Measurements from ENCODE around the gene TNRC18. TPM values are rescaled to one million over a fixed set of nuclear protein-coding genes. Genes with fewer than 3 reads are reported as not detected.

TNRC18 gene
- total and polyA plus RNA-seq, 2 of the 8 experiments (the other 6 are each of a cell fraction or from before 2014, with no cell fraction given), result 1.7 to 8.6 TPM

- H3K56ac ChIP-seq (replicated peaks; ENCODE audit: insufficient read length, low read depth, low read length), result no peak overlapping the region
- H2BK5ac ChIP-seq (ENCODE audit: low read depth, low read length), result 0 out of 2 replicates have a peak overlapping the region, but pooled peaks have one; percentile 16
- no peak overlapping the region for H4K5ac ChIP-seq (ENCODE audit: insufficient read length, low read depth, low read length)
- TF ChIP-seq RNF2 (IDR thresholded peaks at IDR 0.05; ENCODE audit: borderline replicate concordance, low read depth, low read length, missing control alignments, poor library complexity, severe bottlenecking) (no peak), TCF12 (IDR thresholded peaks at IDR 0.05; ENCODE audit: low read depth, low read length) (no peak), SIN3A (conservative IDR thresholded peaks at IDR 0.05 in 1 of 2, IDR thresholded peaks at IDR 0.05 in 1 of 2; ENCODE audit: low read depth in 1 of 2, low read length in 2 of 2) (no peak), MAFK (IDR thresholded peaks at IDR 0.05; ENCODE audit: low read depth, low read length) (no peak)
- no peak overlapping the region for H4K91ac ChIP-seq (replicated peaks; ENCODE audit: insufficient read length, low read length)
- H2AFZ ChIP-seq (ENCODE audit: low read length), result no peak overlapping the region
- 94% methylated on average over 11 of the region's 11 CpGs; no CpG with 5 or more reads in 1 of the 2 experiments for WGBS, 2 experiments (ENCODE audit: extremely low coverage in 1 of 2, insufficient coverage in 1 of 2, insufficient read length in 1 of 2, insufficient replicate concordance in 2 of 2, low coverage in 1 of 2, low lambda C conversion rate in 2 of 2, missing lambda C conversion rate in 1 of 2)
- no peak for DNase-seq (ENCODE audit: low read depth in 1 of 2, low spot score in 2 of 2)
- H3K79me1 ChIP-seq (ENCODE audit: low read depth, low read length), result peaks cover 3% of the 10 kb centered on the region; the same call in 1 of the 2 replicates
- POLR2A ChIA-PET (ENCODE audit: partially characterized antibody), result interaction anchor here (1.9 kb wide), 1 partner anchor 19 kb away, joined by 4 read pairs; no protein-coding TSS in a partner anchor
- no peak overlapping the region for H3K4me2 ChIP-seq (ENCODE audit: insufficient read depth in 1 of 2, low read depth in 2 of 2, low read length in 2 of 2)
- H3K36me3 ChIP-seq (ENCODE audit: control insufficient read depth in 2 of 4, insufficient read depth in 4 of 4, low read length in 3 of 4), result no peaks in the 10 kb centered on the region
- no peak overlapping the region for H3K9ac ChIP-seq (replicated peaks in 1 of 4; ENCODE audit: extremely low read depth in 1 of 4, low read depth in 3 of 4, low read length in 3 of 4)
- no peaks in the 10 kb centered on the region for H3K27me3 ChIP-seq (replicated peaks in 1 of 4; ENCODE audit: control insufficient read depth in 3 of 4, extremely low read depth in 1 of 4, insufficient read depth in 3 of 4, low read length in 3 of 4)
- H2BK15ac ChIP-seq (ENCODE audit: low read length), result no peak overlapping the region
- no peak overlapping the region for H2BK120ac ChIP-seq (replicated peaks; ENCODE audit: low read depth, low read length)
- CTCF ChIA-PET (ENCODE audit: partially characterized antibody), result interaction anchor here (0.7 to 1.4 kb wide), 4 partner anchors 15 to 284 kb away, joined by 3 to 4 read pairs (median 3); no protein-coding TSS in a partner anchor
- H2BK12ac ChIP-seq (ENCODE audit: low read depth, low read length), result no peak overlapping the region
- no peak overlapping the region for H3K14ac ChIP-seq (ENCODE audit: insufficient read length)
- no peak overlapping the region for H2BK20ac ChIP-seq (ENCODE audit: low read length)
- H3K4me3 ChIP-seq (ENCODE audit: extremely low read depth in 1 of 4, insufficient read depth in 2 of 4, low read depth in 3 of 4, low read length in 4 of 4), result no peak overlapping the region
- H4K8ac ChIP-seq (ENCODE audit: extremely low read depth, insufficient read depth, low read length), result peak overlapping the region; percentile 85; the same call in 1 of the 2 replicates
- H2AK5ac ChIP-seq (ENCODE audit: low read depth, low read length), result no peak overlapping the region
- no peak overlapping the region for H3K4ac ChIP-seq (replicated peaks; ENCODE audit: insufficient read length, low read depth, low read length)
- no peak for FAIRE-seq
- H3K23ac ChIP-seq (ENCODE audit: insufficient read length), result no peak overlapping the region
- peaks cover 0 to 10% (median 7%) of the 10 kb centered on the region in 4 experiments; a peak in 6 of 7 replicates for H3K4me1 ChIP-seq (replicated peaks in 1 of 4; ENCODE audit: control insufficient read depth in 3 of 4, insufficient read depth in 4 of 4, low read length in 3 of 4)
- H4K20me1 ChIP-seq (replicated peaks in 1 of 2; ENCODE audit: control insufficient read depth in 1 of 2, insufficient read depth in 2 of 2, low read length in 2 of 2), result peaks cover 2 to 4% of the 10 kb centered on the region in 2 experiments
- no peaks in the 10 kb centered on the region for H3K79me2 ChIP-seq (ENCODE audit: control insufficient read depth in 1 of 2, insufficient read depth in 2 of 2, low read length in 2 of 2)
- no peaks in the 10 kb centered on the region for H3K9me3 ChIP-seq (ENCODE audit: insufficient read depth in 2 of 2, low read depth in 1 of 2, low read length in 1 of 2)
- no peaks in the 10 kb centered on the region for H3K23me2 ChIP-seq (ENCODE audit: low read depth, low read length)
- no peak overlapping the region for H3K27ac ChIP-seq (ENCODE audit: low read depth, low read length)
- no peak overlapping the region for H3K18ac ChIP-seq (ENCODE audit: extremely low read depth, low read length)
Measured at GRCh38 chr7:5381071-5381772, 42.4 kb downstream of the TNRC18 start.
